ENCODE data around the gene ADGRG6.

Gene ADGRG6

DNA sequence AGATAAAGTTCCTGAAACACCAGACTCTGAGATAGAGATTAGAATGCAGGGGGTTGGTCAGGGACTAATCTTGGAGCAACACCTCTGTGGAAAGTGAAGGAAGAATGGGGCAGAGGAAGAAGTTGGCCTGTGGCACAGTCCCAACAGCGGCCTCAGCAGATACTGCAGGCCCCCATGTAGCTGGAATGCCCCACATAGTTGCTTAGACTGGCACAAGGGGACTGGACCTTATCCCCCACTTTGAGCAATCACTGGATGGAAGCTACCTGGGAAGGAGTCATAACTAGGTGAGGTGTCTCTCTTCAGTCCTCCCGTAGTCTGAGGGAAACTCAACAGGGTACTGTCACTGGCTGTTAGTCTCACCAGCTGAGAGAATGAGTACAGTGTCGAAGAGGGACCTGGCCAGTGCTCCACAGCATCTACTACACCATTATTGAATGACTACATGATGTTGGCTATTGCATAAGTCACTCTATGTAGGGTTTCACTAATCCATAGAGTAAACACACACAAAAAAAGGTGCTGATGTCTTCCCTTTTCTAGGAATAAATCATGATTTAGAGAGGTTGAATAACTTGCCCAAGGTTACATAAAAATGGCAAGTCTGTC, 47.5 kb downstream of the ADGRG6 start:
- no peak for DNase-seq (ENCODE audit: low read depth)

DNA sequence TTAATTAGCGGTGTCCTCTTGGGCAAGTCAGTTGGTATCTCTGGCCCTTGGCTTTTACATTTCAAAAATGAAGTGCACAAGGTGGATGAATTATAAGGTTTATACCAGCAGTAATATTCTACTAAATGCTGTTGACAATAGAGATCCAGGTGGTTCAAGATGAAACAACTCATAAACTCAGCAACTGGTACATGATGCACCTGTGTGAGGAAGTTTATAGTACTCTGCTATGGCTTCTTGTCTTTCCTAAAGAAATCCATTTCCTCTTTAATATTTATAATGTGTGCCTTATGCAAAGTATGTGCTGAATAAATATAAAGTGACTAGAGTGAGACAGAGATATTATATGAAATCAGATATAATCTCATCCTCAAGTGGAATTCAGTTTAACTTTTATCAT, 48.5 kb downstream of the ADGRG6 start:
- DNase-seq (ENCODE audit: low read depth): no peak

DNA sequence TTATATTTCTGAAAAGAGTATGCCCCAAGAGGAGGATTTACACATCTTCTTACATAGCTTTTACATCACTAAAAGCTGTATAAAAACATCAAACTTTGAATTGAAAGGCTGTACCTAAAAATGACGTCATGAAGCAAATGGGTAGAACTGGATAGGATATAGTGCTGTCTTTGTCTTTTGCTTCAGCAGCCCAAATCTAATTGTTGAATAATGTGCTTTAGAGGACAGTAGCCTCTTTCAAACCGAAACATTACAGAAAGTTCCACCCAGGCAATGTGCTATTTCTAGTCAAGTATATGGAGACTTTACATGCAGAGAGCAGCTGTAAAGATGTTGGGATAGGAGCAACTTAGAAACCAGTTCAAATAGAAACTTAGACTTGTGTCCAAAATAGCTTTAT, 51.9 kb downstream of the ADGRG6 start:
- DNase-seq (ENCODE audit: low read depth): no peak

DNA sequence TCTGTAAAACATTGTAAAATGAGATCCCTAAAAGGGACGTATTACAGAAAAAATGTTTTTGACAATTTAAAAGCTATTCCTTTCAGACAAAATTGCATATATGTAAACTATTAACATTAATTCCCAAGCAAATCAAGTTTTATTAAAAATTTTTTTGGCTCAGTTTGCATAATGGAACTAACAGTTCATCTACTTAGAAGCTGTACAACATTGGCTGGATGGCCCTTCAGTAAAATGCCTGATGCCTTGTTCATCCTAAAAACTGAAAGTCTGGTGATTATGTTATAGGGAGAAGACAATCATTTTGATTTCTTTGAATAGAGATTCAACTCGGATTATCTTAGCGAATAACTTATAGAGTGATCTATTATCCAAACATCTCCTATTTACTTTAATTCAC, 52.8 kb downstream of the ADGRG6 start:
- no peak for DNase-seq (ENCODE audit: low read depth)

DNA sequence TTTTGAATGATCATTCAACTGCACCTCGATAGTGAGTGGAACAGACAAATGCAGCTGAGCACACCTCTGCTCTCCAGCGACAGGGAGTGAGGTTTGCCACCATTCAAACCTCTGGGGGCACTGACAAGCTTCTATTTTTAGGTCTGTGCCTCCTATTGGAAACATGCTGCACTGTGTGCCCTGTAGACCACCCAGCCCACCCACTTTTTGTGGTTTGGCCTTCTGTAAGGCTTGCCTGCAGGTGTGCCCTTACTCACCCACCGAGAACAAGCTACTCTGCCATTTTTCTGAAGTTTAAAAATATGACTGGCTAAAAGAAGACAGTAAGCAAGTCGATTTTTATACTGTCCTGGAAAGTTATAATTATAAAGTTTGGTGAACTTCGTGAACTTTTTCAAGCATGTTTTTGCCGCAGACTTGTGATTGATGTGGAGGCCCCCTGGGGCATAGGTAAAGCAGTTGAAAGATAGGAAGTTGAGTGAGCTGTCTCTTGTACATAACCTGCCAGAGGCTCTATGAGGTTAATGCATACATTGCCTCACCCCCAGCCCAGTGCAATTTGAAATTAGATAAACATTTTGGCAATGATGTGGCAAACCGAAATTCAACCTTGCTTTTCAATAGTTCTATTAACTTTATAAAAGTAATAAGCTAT, 53.8 kb downstream of the ADGRG6 start:
- no peak for DNase-seq (ENCODE audit: low read depth)

DNA sequence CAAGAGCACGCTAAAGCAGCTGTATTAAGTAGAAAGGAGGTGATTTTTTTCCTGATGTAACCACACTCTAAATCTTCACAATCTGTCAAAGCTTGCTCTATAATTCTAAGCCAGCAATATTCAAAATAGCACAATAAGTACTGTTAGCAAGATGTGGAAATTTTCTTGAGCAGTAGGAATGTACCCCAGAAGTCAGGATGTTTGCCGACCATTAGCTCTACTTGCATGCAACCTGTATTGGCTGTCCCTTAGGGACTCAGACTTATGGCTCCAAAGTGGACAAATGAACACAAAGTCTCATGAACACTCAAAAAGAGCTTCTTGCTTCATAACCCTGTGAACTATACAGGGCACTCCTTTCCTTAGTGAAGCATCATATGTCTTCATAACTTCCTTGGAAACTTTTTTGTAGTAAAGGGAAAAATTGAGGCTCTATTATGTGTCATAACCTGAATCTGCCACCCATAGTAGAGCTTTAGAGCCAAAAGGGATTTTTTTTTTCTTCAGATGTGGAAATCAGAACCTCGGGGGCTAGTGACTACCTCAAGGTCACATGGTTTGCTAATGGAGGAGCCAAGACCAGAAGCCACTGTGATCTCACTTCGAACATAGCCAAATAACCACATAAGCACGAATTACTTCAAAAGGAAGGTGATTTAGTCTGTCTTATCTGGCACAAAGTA, 54.5 kb downstream of the ADGRG6 start:
- no peak for DNase-seq (ENCODE audit: low read depth)

DNA sequence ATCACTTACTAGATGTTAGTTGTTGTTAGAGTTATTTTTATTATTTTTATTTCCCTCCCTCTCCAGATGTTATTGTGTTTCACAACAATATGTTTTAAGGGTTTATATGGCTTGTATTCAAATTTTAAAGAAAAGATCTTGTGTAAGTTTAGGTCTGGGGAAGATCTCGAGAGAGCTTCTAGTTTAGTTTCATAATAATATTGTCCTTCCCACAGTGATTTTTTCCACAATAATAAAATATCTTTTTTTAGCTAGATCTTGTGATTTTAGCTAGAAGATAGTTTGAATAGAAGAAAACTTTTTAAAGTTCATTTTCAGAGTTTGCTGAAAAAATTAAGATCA, 55.0 kb downstream of the ADGRG6 start:
- no peak for DNase-seq (ENCODE audit: low read depth)

DNA sequence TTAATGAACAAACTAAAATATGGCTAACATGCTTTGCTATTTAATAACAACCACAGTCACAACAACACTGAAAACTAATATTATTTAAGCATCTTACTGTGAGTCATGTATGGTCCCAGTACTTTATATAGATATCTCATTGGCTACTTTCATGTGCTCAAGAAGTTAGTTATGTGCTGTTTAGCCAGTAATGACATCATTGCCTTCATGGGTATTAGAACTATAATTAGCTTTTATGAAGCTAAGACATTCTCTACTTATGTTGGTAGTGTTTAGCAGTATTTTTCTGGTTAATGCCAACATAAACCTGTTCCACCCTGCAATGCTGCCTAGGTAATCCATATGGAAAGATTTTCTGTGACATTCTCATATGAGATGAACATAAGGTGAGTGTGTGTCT, 56.1 kb downstream of the ADGRG6 start:
- DNase-seq (ENCODE audit: low read depth): no peak

DNA sequence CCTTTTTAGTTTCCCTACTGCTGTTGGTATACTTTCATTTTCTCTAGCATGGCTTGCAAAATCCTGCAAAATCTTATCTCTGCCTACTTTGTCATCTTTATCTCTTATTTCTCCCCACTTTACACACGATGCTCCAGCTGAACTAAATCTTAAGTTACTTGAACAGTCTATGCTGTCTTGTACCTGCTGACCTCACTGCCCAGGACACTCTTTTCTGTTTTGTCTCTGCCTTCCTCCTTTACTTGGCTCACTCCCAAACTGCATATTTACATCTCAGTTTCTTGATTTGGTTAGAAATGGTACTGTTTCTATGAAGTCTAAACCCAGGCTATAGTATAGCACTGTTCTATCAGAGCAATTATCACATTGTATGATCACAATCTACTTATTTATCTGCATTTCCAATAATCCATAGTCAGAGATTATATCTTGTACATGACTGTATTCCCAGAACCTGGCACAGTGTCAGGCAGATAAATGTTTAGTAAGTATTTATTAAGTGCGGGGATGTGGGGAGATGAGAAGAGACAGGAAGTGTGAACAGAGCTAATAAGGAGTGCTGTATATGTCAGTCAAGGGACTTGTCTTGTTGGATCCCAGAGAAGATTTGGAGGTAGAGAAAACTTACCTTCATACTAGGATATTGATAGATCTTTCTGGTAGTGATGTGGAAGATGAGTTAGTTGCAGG, 57.6 kb downstream of the ADGRG6 start:
- no peak for DNase-seq (ENCODE audit: low read depth)

DNA sequence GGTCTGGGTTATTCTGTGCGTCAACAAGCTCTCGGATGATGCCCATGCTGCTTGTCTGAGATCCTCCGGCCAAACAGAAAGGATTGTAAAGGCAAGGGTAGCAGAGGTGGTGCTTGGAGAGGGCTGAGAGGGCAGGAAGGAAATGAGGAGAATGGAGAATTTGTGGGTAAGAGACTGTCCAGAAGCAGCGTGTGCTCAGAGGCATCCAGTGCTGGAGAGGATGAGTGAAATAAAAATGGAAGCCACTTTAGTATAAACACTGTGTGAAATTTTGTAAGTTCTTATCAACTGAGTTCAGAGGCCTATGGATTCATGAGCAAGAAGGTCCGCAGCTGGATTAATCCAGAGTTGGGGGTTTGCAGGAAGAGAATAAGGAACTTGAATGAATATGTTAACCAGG, 59.5 kb downstream of the ADGRG6 start:
- DNase-seq (ENCODE audit: low read depth): no peak

DNA sequence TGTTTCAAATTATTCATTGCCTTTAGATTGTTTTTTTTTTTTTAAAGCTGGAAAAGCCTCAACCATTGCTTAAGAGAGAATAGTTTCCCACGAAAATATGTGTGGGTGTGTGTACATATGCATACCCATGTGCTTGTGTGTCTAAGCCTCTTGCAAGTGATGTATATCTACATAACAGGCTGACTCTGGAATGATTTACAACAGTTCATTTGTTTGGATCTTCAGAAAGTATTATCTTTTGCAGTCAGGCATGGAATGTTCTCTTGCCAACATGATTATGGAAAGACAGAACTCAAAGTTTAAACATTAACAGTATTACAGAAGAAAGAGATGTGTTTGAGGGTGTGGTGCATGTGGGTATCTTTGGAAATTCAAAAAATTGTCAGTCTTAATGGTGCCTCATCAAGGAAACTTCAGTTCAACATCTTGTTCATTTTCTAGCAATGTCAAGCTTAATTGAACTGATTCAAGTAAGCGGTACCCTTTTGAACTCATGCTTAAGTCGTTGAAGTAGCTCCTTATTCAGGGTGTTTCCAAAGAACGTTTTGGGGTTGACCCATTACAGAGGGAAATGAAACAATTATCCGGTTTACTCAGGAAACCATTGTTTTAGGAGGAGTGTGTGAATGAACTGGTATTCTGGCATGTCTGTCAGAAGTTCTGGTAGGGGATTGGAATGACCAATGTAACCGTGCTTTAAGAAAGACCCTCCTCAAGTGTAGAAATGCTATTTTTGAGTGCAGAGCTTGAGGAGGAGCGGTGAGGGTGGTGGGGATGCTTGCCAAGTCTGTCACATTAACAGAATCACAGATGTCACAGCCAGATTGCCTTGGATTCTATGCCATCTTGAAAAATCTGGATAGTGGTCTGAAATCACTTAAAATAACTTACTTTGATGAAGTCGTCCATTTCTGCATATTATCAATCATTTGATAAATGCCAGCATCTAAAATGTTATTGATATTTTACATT, 60.3 kb downstream of the ADGRG6 start:
- peak; percentile 78 for DNase-seq (ENCODE audit: low read depth)

DNA sequence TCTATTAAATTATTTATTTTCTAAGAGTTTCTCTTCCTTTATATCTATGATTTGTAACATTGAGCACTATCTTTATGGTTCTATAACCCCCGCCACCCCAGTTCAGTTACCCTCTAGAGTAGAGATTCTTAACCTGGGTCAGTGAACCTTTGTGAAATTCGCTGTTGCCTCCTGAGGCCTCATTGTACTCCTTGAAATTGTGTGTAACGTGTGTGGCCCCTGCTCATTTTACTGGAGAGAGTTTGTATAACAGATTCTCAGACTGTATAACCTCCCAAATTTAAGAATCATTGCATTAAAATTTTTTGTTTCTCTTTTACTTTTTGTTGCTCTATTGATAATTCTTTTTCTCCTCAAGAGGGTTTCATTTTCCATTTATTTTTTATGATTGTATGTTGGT, 65.3 kb downstream of the ADGRG6 start:
- DNase-seq (ENCODE audit: low read depth): no peak

DNA sequence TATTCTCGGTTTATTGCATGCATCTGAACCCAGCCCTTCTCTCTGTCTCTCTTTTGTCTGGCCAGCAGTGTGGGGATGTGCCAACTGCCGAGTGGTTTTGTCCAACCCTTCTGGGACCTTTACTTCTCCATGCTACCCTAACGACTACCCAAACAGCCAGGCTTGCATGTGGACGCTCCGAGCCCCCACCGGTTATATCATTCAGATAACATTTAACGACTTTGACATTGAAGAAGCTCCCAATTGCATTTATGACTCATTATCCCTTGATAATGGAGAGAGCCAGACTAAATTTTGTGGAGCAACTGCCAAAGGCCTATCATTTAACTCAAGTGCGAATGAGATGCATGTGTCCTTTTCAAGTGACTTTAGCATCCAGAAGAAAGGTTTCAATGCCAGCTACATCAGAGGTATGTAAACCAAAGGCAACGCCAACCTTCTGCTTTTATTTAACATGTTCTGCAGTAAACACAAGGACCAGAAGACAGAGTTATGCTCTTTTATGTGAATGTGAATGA, 65.8 kb downstream of the ADGRG6 start:
- no peak for DNase-seq (ENCODE audit: low read depth)

DNA sequence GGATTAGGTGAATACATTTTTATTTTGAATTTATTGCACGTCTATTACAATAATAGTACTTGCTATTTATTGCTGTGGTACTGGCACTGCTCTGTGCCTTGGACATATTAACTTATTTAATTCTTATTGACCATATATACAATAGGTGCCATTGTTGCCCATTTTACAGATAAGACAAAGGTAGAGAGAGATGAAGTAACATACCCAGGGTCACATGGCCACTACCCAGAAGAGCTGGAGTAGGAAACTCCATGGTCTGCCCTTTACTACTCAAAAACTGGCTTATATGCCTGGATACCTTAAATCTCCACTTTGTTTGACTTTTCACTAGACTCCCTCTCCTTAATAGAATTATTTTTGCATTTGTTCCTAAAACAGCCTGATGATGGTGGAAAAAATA, 67.5 kb downstream of the ADGRG6 start:
- DNase-seq (ENCODE audit: low read depth): no peak

DNA sequence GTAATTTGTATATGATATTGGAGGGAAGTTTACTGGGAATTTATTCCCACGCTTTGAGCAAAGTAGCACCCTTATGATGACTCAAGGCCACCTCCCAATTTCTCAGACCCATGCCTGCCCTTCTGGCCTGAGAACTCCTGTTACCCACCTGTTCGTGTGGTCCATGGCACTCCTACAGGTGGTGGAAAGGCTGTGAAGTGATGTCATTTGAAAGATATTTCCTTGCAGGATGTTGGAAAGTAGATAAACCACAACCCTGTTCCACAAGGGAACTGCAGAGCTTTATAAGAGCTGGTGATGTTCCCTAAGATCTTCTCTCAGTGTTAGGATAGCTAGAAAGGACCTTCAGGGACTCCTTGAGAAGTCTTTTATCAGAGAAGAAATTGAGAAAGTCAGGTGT, 70.5 kb downstream of the ADGRG6 start:
- peak; percentile 21 for DNase-seq (ENCODE audit: low read depth)

DNA sequence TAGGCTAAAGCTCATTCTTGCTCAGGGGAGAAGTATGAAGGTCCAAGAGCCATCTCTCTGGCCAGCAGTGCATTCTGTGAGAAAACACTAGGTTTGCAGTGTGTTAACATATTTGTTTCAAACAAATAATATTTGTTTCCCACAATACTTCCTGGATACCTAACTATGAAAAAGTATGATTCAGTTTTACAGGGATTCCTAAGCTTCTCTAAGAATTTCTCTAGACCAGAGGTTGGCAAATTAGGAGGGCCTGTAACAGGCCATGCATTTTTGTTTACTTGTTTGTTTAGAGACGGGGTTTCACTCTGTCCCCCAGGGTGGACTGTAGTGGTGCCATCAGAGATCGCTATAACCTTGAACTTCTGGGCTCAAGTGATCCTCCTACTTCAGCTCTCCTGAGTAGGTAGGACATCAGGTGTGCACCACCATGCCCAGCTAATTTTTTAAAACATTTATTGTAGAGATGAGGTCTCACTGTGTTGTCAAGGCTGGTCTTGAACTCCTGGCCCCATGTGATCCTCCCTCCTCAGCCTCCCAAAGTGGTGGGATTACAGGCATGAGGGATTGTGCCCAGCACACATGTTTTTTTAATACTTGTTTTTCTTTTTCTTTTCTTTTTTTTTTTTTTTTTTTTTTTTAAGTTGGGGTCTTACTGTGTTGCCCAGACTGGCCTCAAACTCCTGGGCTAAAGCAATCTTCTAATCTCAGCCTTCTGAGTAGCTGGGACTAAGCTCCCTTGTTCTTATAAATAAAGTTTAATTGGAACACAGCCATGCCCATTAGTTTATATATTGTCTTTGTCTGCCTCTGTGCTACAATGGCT, 71.7 kb downstream of the ADGRG6 start:
- DNase-seq (ENCODE audit: low read depth): peak; percentile 63

DNA sequence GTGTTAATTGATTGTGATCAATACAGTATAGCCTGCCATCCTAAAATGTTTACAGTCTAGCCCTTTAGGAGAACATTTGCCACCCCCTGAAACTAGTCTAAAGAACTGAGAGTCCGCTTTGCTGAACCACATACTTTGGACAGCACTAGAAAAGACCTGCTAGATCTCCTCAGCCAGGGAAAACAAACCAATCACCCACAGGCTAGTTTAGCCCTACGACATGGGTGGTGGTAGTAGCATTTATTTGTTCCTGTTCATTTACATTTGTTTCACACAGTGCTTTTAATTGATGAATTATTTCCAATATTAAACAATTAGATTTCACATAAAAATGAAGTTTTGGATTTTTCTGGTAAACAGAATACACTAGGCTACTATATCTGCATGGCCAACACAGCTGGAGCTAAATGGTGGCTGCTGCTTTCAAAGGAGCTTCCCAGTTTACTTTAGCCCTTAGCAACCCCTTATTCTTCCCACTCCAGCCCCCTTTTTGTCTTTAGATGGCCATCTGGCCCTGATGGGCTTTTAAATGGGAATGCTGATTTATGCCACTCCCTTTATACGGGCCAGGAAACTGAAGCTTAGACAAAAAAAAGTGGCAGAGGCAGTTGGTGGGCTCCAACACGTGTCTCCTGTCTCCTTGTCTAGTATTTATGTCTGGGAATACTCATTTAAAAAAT, 72.4 kb downstream of the ADGRG6 start:
- no peak for DNase-seq (ENCODE audit: low read depth)

DNA sequence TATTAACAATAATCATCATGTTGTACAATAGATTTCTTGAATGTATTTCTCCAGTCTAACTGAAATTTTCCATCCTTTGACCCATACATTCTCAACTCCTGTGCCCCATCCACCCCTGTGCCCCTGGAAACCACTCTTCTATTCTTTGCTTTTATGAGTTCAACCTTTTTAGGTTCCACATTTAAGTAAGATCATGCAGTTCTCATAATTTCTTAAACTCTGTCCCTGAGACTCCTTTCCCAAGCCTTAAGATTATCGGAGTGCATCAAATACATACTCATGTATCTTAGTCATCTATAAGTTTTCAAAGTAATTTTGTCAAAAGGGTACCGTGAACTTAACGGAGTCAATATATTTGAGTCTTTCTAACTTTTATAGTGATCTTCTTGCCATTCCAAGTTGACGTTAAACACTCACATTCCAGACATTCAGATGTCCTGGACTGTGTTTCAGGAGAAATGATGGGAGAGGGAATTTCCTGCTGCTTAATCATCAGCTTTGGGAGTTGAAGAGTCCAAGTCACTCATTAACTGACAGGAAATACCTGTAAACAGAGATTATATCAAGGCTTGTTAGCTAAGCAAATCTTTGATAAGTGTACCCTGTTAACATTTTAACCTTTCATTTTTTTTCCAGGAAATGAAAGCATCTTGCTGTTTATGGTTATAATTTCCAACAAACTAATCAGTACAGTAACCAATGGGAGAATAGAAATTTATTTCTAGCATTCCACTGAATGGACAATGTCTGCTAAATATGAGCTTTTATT, 73.3 kb downstream of the ADGRG6 start:
- peak; percentile 91 for DNase-seq (ENCODE audit: low read depth)

DNA sequence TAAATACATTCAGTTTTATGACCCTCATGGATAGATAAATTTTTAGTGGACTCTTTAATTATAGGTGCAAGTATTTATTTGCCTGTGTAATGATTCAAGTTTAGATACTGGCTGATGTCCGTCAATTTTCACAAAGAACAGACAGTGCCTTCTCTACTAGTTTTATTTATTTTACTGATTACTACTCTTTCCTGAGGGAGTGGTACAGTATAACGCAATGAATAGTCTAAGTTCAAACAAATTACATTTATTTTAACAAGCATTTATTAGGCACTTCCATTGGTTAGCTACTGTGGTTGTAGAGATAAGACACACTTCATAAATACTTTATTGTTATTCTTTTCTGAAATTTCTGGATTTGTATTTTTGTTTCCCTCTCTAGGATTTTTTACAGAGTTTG, 74.3 kb downstream of the ADGRG6 start:
- DNase-seq (ENCODE audit: low read depth): no peak
